Measurements from ENCODE around the gene PSMD2.

DNA sequence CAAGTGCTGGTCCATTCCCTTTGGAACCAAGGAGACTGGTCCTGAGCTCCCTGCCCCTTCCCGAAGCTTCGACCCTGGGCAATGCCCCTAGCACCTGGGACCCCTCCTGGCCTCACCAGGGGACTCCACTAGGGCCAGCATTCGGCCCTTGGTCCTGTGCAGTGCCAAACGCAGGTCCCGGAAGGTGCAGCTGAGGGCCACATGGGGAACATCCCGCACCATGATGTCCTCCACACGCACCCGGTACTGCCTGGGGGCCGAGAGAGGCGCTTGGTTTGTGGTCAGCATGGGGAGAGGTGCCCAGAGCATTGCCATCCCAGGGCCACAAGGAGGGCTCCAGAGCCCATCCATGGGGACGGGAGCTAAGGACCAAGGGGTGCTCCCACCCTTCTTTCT is 54.5 kb downstream of the PSMD2 start:
- no peak for TF ChIP-seq CTCF (IDR thresholded peaks at IDR 0.05; ENCODE audit: extremely low read depth in 1 of 2, insufficient read depth in 1 of 2, low read depth in 1 of 2, low read length in 2 of 2)
- TF ChIP-seq POLR2A (IDR thresholded peaks at IDR 0.05; ENCODE audit: low read depth, low read length) = no peak
- TF ChIP-seq EZH2 (IDR thresholded peaks at IDR 0.05; ENCODE audit: borderline replicate concordance, low read depth, low read length, severe bottlenecking) = no peak
- no peak for TF ChIP-seq POLR2AphosphoS5 (IDR thresholded peaks at IDR 0.05; ENCODE audit: insufficient read depth, low read depth, low read length)

All from endothelial cell of umbilical vein (primary cell).